Measurements from ENCODE around the gene ACP5. TPM values are rescaled to one million over a fixed set of nuclear protein-coding genes. Genes with fewer than 3 reads are reported as not detected.

Gene ACP5
- total and polyA plus RNA-seq, 10 of the 15 experiments (the other 5 are each of a cell fraction or from before 2014, with no cell fraction given) = 1.0 to 73.4 (median 36.8) TPM

DNA sequence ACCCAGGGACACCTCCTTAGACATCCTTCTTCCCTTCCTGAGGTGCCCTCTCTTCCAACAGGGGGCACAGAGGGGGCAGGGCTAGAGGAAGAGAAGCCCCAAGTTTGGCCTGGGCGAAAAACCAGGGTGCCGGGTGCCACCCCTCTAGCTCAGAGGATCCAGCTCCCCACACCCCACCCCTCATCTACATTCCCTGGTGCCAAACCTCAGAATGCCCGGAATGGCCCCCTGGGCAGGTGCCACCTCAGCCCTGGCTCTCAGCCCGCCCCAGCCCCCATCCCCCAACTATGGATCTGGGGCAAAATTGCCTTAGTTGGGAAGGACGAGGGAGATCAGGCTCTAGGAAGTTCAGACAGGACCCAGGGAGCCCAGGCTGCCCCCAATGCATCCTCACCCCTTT lies 36.8 kb downstream of the ACP5 start:
- ChIA-PET CTCF (no interaction called here), POLR2A (no interaction called here), SMC1A (ENCODE audit: uncharacterized antibody, unreplicated experiment) (no interaction called here), RAD21 (ENCODE audit: unreplicated experiment) (no interaction called here)
- Histone ChIP-seq H3K9ac (ENCODE audit: control insufficient read depth, insufficient read depth, low read length) (no peak overlapping the region), H3K36me3 (ENCODE audit: control insufficient read depth in 2 of 2, insufficient read depth in 2 of 2, low read length in 1 of 2) (no peaks in the 10 kb centered on the region), H3K79me2 (ENCODE audit: control insufficient read depth, insufficient read depth, low read length) (no peaks in the 10 kb centered on the region), H3K4me1 (ENCODE audit: control insufficient read depth, insufficient read depth, low read length) (peaks cover 5% of the 10 kb centered on the region), H3K4me3 (no peak overlapping the region), H2AFZ (ENCODE audit: control insufficient read depth, low read depth, low read length) (no peak overlapping the region), H3K9me3 (replicated peaks; ENCODE audit: control insufficient read depth, insufficient read depth, low read length) (no peaks in the 10 kb centered on the region), H3K27ac (ENCODE audit: control insufficient read depth, insufficient read depth) (no peak overlapping the region), H3K27me3 (replicated peaks in 1 of 2; ENCODE audit: control insufficient read depth in 2 of 2, insufficient read depth in 2 of 2, low read length in 1 of 2) (no peaks in the 10 kb centered on the region), H3K4me2 (ENCODE audit: control insufficient read depth, insufficient read depth) (no peak overlapping the region), H4K20me1 (ENCODE audit: control insufficient read depth, insufficient read depth) (no peaks in the 10 kb centered on the region)
- FAIRE-seq (no peak), ATAC-seq (no peak), DNase-seq (ENCODE audit: low read depth, low spot score) (no peak)
- in situ Hi-C loops (cut with MboI) (no loop called here), intact Hi-C loops (cut with micrococcal nuclease; ENCODE audit: unreplicated experiment) (no loop called here)
- BruUV-seq (replicated peaks) = no TSS peak
- 58% methylated on average over 5 of the region's 5 CpGs for WGBS (ENCODE audit: insufficient coverage, insufficient replicate concordance, low lambda C conversion rate, missing lambda C conversion rate)
- TF ChIP-seq, protein P1, sequence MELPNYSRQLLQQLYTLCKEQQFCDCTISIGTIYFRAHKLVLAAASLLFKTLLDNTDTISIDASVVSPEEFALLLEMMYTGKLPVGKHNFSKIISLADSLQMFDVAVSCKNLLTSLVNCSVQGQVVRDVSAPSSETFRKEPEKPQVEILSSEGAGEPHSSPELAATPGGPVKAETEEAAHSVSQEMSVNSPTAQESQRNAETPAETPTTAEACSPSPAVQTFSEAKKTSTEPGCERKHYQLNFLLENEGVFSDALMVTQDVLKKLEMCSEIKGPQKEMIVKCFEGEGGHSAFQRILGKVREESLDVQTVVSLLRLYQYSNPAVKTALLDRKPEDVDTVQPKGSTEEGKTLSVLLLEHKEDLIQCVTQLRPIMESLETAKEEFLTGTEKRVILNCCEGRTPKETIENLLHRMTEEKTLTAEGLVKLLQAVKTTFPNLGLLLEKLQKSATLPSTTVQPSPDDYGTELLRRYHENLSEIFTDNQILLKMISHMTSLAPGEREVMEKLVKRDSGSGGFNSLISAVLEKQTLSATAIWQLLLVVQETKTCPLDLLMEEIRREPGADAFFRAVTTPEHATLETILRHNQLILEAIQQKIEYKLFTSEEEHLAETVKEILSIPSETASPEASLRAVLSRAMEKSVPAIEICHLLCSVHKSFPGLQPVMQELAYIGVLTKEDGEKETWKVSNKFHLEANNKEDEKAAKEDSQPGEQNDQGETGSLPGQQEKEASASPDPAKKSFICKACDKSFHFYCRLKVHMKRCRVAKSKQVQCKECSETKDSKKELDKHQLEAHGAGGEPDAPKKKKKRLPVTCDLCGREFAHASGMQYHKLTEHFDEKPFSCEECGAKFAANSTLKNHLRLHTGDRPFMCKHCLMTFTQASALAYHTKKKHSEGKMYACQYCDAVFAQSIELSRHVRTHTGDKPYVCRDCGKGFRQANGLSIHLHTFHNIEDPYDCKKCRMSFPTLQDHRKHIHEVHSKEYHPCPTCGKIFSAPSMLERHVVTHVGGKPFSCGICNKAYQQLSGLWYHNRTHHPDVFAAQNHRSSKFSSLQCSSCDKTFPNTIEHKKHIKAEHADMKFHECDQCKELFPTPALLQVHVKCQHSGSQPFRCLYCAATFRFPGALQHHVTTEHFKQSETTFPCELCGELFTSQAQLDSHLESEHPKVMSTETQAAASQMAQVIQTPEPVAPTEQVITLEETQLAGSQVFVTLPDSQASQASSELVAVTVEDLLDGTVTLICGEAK (IDR thresholded peaks at IDR 0.05; ENCODE audit: borderline replicate concordance) = no peak
- TF ChIP-seq DPF2 (IDR thresholded peaks at IDR 0.05) (no peak), WRNIP1 (IDR thresholded peaks at IDR 0.05; ENCODE audit: borderline replicate concordance, low read depth, low read length) (no peak), CBFB (IDR thresholded peaks at IDR 0.05; ENCODE audit: low read depth) (no peak), FOS (IDR thresholded peaks at IDR 0.05; ENCODE audit: borderline replicate concordance, extremely low read depth, insufficient read length) (no peak), RAD51 (IDR thresholded peaks at IDR 0.05) (no peak), FOXM1 (IDR thresholded peaks at IDR 0.05; ENCODE audit: low read depth, low read length) (no peak), BACH1 (IDR thresholded peaks at IDR 0.05; ENCODE audit: borderline replicate concordance) (no peak)
- TF ChIP-seq, protein P2, sequence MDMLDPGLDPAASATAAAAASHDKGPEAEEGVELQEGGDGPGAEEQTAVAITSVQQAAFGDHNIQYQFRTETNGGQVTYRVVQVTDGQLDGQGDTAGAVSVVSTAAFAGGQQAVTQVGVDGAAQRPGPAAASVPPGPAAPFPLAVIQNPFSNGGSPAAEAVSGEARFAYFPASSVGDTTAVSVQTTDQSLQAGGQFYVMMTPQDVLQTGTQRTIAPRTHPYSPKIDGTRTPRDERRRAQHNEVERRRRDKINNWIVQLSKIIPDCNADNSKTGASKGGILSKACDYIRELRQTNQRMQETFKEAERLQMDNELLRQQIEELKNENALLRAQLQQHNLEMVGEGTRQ (IDR thresholded peaks at IDR 0.05; ENCODE audit: borderline replicate concordance, low read depth, low read length) = no peak
- TF ChIP-seq, protein P3, sequence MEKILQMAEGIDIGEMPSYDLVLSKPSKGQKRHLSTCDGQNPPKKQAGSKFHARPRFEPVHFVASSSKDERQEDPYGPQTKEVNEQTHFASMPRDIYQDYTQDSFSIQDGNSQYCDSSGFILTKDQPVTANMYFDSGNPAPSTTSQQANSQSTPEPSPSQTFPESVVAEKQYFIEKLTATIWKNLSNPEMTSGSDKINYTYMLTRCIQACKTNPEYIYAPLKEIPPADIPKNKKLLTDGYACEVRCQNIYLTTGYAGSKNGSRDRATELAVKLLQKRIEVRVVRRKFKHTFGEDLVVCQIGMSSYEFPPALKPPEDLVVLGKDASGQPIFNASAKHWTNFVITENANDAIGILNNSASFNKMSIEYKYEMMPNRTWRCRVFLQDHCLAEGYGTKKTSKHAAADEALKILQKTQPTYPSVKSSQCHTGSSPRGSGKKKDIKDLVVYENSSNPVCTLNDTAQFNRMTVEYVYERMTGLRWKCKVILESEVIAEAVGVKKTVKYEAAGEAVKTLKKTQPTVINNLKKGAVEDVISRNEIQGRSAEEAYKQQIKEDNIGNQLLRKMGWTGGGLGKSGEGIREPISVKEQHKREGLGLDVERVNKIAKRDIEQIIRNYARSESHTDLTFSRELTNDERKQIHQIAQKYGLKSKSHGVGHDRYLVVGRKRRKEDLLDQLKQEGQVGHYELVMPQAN (conservative IDR thresholded peaks at IDR 0.05) = no peak
